Vagina (tissue), 2 donors: Measurements from ENCODE around the gene EPG5.

ENCODE experiments used
- POLR2A ChIP-seq, 2 donors: fragments of 450-650 bp; IDR thresholded peaks; one replicate each; pipeline ENCODE4 v1.6.1; 2017; ENCODE audit warnings: antibody characterized with exemption in 2 of 2, mild to moderate bottlenecking in 2 of 2, moderate library complexity in 2 of 2
- TF ChIP-seq, protein P1 (sequence below), 3 experiments: fragments of 450-650 bp in 2 of 3; fragments of 200-600 bp in 1 of 3; sonication (generic) in 1 of 3; IDR thresholded peaks; one replicate each; pipeline ENCODE4 v1.5.1; 2017 to 2019; ENCODE audit warnings: antibody characterized with exemption in 3 of 3, mild to moderate bottlenecking in 2 of 3, moderate library complexity in 2 of 3

DNA sequence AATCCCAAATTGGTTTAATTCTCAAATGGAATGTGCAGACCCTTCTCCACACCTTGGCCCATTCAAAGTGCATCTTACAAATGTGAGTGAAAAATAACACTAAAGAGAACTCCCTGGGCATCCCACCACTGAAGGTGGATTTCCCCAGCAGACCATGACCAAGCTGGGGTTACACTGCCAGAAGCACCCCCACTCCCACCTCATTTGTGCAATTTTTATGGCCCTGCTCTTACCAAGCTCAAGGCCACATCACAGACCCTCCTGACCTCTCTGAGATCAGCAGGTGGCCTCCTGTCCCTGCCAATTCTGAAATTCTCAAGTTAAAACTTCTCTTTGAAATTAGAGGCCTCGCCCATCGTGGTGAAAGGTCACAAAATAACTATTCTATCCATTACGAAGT, 120.0 kb downstream of the EPG5 start:
- TF ChIP-seq, protein P1, sequence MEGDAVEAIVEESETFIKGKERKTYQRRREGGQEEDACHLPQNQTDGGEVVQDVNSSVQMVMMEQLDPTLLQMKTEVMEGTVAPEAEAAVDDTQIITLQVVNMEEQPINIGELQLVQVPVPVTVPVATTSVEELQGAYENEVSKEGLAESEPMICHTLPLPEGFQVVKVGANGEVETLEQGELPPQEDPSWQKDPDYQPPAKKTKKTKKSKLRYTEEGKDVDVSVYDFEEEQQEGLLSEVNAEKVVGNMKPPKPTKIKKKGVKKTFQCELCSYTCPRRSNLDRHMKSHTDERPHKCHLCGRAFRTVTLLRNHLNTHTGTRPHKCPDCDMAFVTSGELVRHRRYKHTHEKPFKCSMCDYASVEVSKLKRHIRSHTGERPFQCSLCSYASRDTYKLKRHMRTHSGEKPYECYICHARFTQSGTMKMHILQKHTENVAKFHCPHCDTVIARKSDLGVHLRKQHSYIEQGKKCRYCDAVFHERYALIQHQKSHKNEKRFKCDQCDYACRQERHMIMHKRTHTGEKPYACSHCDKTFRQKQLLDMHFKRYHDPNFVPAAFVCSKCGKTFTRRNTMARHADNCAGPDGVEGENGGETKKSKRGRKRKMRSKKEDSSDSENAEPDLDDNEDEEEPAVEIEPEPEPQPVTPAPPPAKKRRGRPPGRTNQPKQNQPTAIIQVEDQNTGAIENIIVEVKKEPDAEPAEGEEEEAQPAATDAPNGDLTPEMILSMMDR (IDR thresholded peaks at IDR 0.05), result no peak
- no peak for TF ChIP-seq POLR2A (IDR thresholded peaks at IDR 0.05)
